Measurements from ENCODE around the gene SLC9A6.
"Not testable (repeated sequence)": the region's sequence is repeated elsewhere in the genome, so short reads cannot be mapped to it uniquely, and the experiment has no call there.

The SLC9A6 gene

GRCh38 chrX:136076942-136077341 lies 91.7 kb downstream of the SLC9A6 start:
- DNase-seq (ENCODE audit: extremely low read depth, insufficient read length): no peak
- TF ChIP-seq, protein P1, sequence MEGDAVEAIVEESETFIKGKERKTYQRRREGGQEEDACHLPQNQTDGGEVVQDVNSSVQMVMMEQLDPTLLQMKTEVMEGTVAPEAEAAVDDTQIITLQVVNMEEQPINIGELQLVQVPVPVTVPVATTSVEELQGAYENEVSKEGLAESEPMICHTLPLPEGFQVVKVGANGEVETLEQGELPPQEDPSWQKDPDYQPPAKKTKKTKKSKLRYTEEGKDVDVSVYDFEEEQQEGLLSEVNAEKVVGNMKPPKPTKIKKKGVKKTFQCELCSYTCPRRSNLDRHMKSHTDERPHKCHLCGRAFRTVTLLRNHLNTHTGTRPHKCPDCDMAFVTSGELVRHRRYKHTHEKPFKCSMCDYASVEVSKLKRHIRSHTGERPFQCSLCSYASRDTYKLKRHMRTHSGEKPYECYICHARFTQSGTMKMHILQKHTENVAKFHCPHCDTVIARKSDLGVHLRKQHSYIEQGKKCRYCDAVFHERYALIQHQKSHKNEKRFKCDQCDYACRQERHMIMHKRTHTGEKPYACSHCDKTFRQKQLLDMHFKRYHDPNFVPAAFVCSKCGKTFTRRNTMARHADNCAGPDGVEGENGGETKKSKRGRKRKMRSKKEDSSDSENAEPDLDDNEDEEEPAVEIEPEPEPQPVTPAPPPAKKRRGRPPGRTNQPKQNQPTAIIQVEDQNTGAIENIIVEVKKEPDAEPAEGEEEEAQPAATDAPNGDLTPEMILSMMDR (IDR thresholded peaks at IDR 0.05; ENCODE audit: insufficient read depth, low read length, poor library complexity, severe bottlenecking): no peak
- no peaks in the 10 kb centered on the region for H3K36me3 ChIP-seq (ENCODE audit: control insufficient read depth, insufficient read depth, low read length)
- H3K27me3 ChIP-seq (replicated peaks; ENCODE audit: control insufficient read depth, insufficient read depth, low read length): no peaks in the 10 kb centered on the region
- no peak overlapping the region for H3K4me3 ChIP-seq (replicated peaks; ENCODE audit: low read depth, low read length)

DNA sequence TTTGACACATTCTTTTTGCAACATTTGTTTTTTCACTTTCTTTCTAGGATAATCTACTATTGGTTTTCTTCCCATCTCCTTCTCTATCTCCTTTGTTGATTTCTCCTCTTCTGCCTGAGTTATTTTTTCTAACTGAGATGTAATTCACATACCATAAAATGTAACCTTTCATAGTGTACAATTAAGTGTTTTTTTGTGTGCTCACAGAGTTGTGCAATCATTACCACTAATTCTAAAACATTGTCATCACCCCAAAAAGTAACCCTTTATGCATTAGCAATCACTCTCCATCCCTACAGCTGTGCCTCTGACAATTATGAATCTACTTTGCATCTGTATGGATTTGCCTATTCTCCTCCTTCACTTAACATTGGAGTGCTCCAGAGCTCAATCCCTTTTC lies 95.5 kb downstream of the SLC9A6 start:
- TF ChIP-seq, protein P1 (IDR thresholded peaks at IDR 0.05; ENCODE audit: insufficient read depth, low read length, poor library complexity, severe bottlenecking): no peak
- DNase-seq (ENCODE audit: extremely low read depth, insufficient read length): no peak
- no peaks in the 10 kb centered on the region for H3K27me3 ChIP-seq (replicated peaks; ENCODE audit: control insufficient read depth, insufficient read depth, low read length)
- no peak overlapping the region for H3K4me3 ChIP-seq (replicated peaks; ENCODE audit: low read depth, low read length)
- no peaks in the 10 kb centered on the region for H3K36me3 ChIP-seq (ENCODE audit: control insufficient read depth, insufficient read depth, low read length)

- Histone ChIP-seq H3K36me3 (ENCODE audit: control insufficient read depth, insufficient read depth, low read length) (no peaks in the 10 kb centered on the region), H3K4me3 (replicated peaks; ENCODE audit: low read depth, low read length) (no peak overlapping the region), H3K27me3 (replicated peaks; ENCODE audit: control insufficient read depth, insufficient read depth, low read length) (no peaks in the 10 kb centered on the region)
- TF ChIP-seq, protein P1 (IDR thresholded peaks at IDR 0.05; ENCODE audit: insufficient read depth, low read length, poor library complexity, severe bottlenecking): no peak
- DNase-seq (ENCODE audit: extremely low read depth, insufficient read length): no peak
Observed at GRCh38 chrX:136086521-136086920, 101.3 kb downstream of the SLC9A6 start.

DNA sequence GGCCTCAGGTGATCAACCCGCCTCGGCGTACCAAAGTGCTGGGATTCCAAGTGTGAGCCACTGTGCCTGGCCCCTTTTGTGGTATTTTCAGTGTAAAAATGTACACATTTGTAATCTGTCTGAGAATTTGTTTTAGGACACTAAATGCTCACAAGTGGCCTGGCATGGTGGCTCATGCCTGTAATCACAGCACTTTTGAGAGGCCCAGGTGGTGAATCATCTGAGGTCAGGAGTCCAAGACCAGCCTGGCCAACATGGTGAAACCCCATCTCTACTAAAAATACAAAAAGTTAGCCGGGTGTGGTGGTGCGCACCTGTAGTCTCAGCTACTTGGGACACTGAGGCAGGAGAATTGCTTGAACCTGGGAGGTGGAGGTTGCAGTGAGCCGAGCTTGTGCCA lies 106.7 kb downstream of the SLC9A6 start:
- H3K36me3 ChIP-seq (ENCODE audit: control insufficient read depth, insufficient read depth, low read length); H3K4me3 ChIP-seq (replicated peaks; ENCODE audit: low read depth, low read length); DNase-seq (ENCODE audit: extremely low read depth, insufficient read length); H3K27me3 ChIP-seq (replicated peaks; ENCODE audit: control insufficient read depth, insufficient read depth, low read length): not testable (repeated sequence)

DNA sequence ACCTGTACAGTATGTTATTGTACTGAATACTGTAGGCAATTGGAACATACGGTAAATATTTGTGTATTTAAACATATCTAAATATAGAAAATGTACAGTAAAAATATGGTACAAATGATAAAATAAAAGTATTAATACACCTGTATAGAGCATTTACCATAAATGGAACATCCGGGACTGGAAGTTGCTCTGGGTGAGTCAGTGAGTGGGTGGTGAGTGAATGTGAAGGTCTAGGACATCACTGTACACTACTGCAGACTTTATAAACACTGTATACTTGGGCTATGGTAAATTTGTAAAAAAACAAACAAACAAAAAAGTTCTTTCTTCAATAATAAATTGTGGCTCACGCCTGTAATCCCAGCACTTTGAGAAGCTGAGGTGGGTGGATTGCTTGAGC lies 109.7 kb downstream of the SLC9A6 start:
- DNase-seq (ENCODE audit: extremely low read depth, insufficient read length): no peak
- Histone ChIP-seq H3K27me3 (replicated peaks; ENCODE audit: control insufficient read depth, insufficient read depth, low read length) (no peaks in the 10 kb centered on the region), H3K4me3 (replicated peaks; ENCODE audit: low read depth, low read length) (no peak overlapping the region), H3K36me3 (ENCODE audit: control insufficient read depth, insufficient read depth, low read length) (no peaks in the 10 kb centered on the region)
- TF ChIP-seq, protein P1 (IDR thresholded peaks at IDR 0.05; ENCODE audit: insufficient read depth, low read length, poor library complexity, severe bottlenecking): no peak
